Measurements from ENCODE around the gene ERC2.

- TF ChIP-seq CTCF (conservative IDR thresholded peaks at IDR 0.05; ENCODE audit: low read length), result no peak
- TF ChIP-seq EZH2phosphoT487 (IDR thresholded peaks at IDR 0.05; ENCODE audit: borderline replicate concordance), result no peak
Measured at GRCh38 chr3:56190771-56191305, 277.4 kb downstream of the ERC2 start.
